HFF-Myc (cell line): Measurements from ENCODE around the gene VPS35L.
"Not testable (repeated sequence)": the region's sequence is repeated elsewhere in the genome, so short reads cannot be mapped to it uniquely, and the experiment has no call there.

ENCODE experiments used
- DNase-seq: peaks from one replicate; pipeline ENCODE4 v3.0.0-alpha.2; 2011; ENCODE audit warnings: low read depth; ENCODE audit errors: extremely low read depth
- H3K4me3 ChIP-seq: replicated peaks from 2 replicates; pipeline ENCODE4 v1.5.1; 2011; ENCODE audit warnings: low read depth, mild to moderate bottlenecking, control low read depth, low read length
- TF ChIP-seq, protein P1 (sequence below): IDR thresholded peaks from 2 replicates; pipeline ENCODE4 v1.5.1; 2012; ENCODE audit warnings: mild to moderate bottlenecking, low read depth, low read length, control low read depth; ENCODE audit errors: missing control alignments

Gene VPS35L

DNA sequence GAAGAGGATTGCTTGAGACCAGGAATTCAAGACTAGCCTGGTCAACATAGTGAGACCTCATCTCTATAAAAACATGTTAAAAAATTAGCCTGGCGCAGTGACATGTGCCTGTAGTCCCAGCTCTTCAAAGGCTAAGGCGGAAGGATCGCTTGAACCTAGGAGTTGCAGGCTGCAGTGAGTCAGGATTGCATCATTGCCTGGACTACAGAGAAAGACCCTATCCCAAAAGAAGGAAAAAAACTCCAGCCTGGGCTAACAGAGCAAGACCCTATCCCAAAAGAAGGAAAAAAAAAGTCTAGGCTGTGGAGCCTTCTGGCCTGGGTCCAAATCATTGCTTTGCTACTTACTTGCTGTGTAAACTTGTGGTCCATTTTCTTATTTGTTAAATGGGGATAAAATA is 26.8 kb upstream of the VPS35L start:
- TF ChIP-seq, protein P1, sequence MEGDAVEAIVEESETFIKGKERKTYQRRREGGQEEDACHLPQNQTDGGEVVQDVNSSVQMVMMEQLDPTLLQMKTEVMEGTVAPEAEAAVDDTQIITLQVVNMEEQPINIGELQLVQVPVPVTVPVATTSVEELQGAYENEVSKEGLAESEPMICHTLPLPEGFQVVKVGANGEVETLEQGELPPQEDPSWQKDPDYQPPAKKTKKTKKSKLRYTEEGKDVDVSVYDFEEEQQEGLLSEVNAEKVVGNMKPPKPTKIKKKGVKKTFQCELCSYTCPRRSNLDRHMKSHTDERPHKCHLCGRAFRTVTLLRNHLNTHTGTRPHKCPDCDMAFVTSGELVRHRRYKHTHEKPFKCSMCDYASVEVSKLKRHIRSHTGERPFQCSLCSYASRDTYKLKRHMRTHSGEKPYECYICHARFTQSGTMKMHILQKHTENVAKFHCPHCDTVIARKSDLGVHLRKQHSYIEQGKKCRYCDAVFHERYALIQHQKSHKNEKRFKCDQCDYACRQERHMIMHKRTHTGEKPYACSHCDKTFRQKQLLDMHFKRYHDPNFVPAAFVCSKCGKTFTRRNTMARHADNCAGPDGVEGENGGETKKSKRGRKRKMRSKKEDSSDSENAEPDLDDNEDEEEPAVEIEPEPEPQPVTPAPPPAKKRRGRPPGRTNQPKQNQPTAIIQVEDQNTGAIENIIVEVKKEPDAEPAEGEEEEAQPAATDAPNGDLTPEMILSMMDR = no peak

DNA sequence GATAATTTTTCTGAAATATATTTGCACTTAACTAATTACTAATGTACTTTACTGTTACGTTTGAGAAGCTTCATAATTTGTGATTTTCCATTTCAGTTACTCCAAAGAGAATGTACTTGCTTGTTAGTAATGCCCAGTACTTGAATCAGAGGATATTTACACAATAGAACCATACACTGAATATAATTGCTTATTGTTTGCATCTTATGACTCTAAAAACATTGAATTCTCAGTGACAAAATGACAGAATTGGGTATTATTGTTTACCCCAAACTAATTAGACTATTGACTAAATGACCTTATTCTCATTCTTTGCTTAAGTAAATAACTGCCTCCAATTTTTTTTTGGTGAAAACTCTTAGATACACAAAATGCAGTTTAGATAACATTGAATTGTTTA is 22.9 kb upstream of the VPS35L start:
- TF ChIP-seq, protein P1 = no peak
- no peak for DNase-seq

More for the DNA sequence above, 26.8 kb upstream of the VPS35L start:
- H3K4me3 ChIP-seq = no peak overlapping the region
- DNase-seq = no peak

DNA sequence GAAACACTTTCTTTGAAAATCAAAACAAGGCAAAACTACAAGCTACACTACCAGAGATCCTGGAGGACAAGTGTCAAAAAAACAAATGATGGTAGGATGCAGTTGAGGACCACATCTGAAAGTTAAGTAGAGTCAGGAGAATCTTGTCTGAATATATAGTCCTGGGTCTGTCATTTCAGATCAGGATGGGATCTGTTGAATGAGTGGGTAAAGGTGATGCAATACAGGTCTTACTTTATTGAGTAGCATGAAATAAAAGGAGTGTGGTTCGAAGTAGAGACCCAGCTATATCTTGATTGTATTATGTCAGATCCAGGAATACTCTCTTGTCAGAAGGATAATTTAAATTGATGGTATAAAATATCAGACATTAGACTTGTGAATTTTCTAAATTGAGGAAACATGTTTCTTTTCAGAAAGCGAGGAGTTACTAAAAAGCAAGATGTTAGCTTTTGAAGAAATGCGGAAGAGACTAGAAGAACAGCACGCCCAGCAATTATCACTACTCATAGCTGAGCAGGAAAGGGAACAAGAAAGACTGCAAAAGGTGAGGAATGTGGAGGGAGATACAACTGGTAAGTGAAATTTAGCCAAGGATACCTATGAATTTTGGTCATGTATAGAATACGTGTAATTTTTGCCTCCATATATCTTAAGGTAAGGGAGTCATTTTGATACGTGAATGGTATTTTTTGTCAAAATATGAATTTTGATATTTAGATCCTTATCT is 15.1 kb upstream of the VPS35L start:
- DNase-seq = no peak
- TF ChIP-seq, protein P1 = no peak
- H3K4me3 ChIP-seq = no peak overlapping the region

More for the DNA sequence above, 22.9 kb upstream of the VPS35L start:
- no peak overlapping the region for H3K4me3 ChIP-seq

DNA sequence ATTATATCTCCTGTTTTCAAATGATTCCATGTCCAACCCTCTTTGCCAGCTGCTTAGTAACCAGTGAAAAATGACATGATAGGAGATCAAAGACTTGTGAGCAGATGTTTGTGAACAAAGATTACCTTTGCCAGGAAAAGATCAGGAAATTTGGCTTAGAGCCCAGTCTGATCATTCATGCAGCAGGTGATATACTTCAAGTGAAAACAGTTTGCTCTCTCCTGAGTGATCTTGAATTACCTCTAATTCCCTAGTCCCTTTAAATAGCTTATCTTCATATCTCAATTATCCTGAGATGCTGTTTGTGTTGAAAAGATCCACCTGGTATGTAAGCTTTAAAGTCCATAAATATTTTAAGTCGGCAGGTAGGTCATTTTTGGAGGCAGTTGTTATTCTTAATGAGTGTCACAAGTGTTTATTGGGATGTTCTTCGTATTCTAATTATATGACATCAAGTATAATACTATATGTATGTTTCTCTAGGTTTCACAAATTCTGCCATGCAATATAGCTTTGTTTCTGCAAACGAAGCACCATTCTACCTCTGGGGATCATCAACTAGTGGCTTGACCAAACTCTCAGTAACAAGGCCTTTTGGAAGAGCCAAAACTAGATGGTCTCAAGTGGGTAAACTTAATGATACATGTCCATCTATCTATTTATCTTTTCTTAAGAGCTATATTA is 13.2 kb upstream of the VPS35L start:
- TF ChIP-seq, protein P1 = no peak
- no peak for DNase-seq
- H3K4me3 ChIP-seq = no peak overlapping the region

DNA sequence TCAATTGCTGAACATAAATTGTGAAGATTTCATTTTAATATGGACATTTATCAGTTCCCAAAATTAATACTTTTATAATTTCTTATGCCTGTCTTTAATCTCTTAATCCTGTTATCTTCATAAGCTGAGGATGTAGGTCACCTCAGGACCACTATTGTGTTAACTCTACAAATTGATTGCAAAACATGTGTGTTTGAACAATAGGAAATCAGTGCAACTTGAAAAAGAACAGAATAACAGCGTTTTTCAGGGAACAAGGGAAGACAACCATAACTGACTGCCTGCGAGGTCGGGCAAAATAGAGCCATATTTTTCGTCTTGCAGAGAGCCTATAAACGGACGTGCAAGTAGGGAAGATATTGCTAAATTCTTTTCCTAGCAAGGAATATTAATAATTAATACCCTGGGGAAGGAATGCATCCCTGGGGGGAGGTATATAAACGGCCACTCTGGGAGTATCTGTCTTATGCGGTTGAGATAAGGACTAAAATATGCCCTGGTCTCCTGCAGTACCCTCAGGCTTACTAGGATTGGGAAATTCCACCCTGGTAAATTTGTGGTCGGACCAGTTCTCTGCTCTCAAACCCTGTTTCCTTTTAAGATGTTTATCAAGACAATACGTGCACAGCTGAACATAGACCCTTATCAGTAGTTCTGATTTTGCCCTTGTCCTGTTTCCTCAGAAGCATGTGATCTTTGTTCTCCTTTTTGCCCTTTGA is 12.1 kb upstream of the VPS35L start:
- H3K4me3 ChIP-seq, DNase-seq: not testable (repeated sequence)

DNA sequence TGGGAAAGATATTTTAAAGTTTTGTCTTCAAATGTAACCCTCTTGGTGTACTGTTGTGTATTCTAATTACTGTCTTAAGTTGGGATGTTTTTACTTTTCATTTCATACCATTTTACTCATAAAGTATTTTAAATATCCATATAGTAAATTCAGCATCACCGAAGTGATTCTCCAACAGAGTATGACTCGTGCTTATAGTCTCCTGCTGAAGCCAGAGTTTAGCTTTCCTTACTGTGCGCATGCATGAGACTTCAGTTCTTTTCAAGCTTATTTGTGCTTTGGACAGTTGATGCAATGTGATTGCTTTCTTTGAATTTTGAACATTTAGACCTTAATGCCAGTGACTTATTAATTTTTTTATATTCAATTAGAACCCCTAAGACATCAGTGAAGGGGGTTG is 7.4 kb upstream of the VPS35L start:
- TF ChIP-seq, protein P1 = no peak
- no peak for DNase-seq
- no peak overlapping the region for H3K4me3 ChIP-seq

DNA sequence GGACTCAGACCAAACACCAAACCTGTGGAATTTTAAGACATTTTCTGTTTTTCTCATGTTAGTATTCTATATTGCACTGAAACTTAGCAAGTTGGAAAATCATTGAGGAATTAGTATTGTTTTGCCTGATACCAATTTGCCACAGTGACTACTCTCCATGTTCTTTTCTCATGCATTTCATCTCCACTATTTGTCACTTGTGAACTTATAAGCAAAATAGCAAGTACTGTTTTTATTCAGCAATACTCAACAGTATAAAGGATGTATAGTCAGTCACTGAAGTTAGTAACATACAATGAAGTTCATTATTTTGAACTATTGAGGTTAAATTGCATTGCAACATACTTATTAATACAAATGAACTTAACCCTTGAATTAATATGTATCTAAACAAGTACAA is 5.8 kb upstream of the VPS35L start:
- no peak overlapping the region for H3K4me3 ChIP-seq
- TF ChIP-seq, protein P1 = no peak
- DNase-seq = no peak
